Measurements from ENCODE around the gene RNF5. TPM values are rescaled to one million over a fixed set of nuclear protein-coding genes. Genes with fewer than 3 reads are reported as not detected.

Gene RNF5
- total and polyA plus RNA-seq, 10 of the 15 experiments (the other 5 are each of a cell fraction or from before 2014, with no cell fraction given) = 31.4 to 114 (median 62.8) TPM

DNA sequence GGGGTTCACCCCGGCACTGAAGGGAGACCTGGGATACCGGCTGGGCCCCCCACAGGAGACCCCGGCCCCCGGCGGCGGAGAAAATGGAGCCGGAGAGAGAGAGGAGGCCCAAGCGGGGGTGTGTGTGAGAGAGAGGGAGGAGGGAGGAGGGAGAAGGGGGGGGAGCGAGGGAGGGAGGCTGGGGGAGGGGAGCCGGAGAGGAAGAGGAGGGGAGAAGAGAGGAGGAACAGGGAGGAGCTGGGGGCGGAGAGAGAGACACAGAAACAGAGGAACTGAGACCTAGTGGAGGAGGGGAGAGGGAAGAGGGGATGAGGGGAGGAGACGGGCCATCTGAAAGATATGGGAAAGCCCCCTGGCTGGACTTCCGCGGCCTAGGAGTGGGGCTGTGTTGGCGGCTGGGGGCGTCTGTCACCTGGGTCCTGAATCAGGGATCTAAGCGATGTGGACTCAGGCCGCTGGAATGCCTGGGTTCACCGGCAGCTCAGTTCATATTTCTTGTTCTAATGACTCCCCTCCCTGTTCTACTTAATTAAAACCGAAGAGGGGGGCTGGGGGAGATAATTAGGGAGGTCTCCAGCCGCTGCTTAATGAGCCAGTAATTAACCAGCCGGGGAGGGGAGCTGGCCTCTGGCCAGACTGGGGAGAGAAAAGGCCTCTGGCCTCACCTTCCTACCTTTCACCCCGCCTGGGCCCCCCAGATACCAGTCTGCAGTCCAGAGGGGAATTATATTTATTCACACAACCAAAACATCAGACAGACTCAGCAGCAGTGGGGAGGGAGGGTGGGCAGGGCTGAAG lies 12.0 kb downstream of the RNF5 start, which contains the start of gene PBX2 (continued):
- TF ChIP-seq, protein P1, sequence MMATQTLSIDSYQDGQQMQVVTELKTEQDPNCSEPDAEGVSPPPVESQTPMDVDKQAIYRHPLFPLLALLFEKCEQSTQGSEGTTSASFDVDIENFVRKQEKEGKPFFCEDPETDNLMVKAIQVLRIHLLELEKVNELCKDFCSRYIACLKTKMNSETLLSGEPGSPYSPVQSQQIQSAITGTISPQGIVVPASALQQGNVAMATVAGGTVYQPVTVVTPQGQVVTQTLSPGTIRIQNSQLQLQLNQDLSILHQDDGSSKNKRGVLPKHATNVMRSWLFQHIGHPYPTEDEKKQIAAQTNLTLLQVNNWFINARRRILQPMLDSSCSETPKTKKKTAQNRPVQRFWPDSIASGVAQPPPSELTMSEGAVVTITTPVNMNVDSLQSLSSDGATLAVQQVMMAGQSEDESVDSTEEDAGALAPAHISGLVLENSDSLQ (IDR thresholded peaks at IDR 0.05) = peak; percentile 73
- TF ChIP-seq MYC (IDR thresholded peaks at IDR 0.05; ENCODE audit: insufficient read depth, insufficient read length, insufficient replicate concordance, low read length, severe bottlenecking) = no peak
- TF ChIP-seq, protein P2, sequence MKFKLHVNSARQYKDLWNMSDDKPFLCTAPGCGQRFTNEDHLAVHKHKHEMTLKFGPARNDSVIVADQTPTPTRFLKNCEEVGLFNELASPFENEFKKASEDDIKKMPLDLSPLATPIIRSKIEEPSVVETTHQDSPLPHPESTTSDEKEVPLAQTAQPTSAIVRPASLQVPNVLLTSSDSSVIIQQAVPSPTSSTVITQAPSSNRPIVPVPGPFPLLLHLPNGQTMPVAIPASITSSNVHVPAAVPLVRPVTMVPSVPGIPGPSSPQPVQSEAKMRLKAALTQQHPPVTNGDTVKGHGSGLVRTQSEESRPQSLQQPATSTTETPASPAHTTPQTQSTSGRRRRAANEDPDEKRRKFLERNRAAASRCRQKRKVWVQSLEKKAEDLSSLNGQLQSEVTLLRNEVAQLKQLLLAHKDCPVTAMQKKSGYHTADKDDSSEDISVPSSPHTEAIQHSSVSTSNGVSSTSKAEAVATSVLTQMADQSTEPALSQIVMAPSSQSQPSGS (IDR thresholded peaks at IDR 0.05; ENCODE audit: low read length) = no peak
- TF ChIP-seq RCOR1 (conservative IDR thresholded peaks at IDR 0.05; ENCODE audit: low read depth, low read length) = no peak
- no peak for TF ChIP-seq ZNF384 (IDR thresholded peaks at IDR 0.05; ENCODE audit: borderline replicate concordance, low read depth, low read length)
- TF ChIP-seq SIN3A (IDR thresholded peaks at IDR 0.05; ENCODE audit: low read depth, low read length) = peak; percentile 49; the same call in 1 of the 2 replicates
- TF ChIP-seq POLR2AphosphoS2 (IDR thresholded peaks at IDR 0.05; ENCODE audit: low read depth, low read length) = peak; percentile 70; the same call in 1 of the 2 replicates
- TF ChIP-seq BCL11A (IDR thresholded peaks at IDR 0.05; ENCODE audit: low read depth, low read length) = peak; percentile 51; the same call in 1 of the 2 replicates
- TF ChIP-seq, protein P3, sequence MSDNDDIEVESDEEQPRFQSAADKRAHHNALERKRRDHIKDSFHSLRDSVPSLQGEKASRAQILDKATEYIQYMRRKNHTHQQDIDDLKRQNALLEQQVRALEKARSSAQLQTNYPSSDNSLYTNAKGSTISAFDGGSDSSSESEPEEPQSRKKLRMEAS (IDR thresholded peaks at IDR 0.05; ENCODE audit: low read depth, low read length) = 0 out of 2 replicates have a peak, but pooled peaks have one; percentile 12
- TF ChIP-seq SMAD1 (IDR thresholded peaks at IDR 0.05; ENCODE audit: low read depth, partially characterized antibody) = peak; percentile 80
- peak; percentile 10; the same call in 1 of the 2 replicates for TF ChIP-seq CREM (IDR thresholded peaks at IDR 0.05; ENCODE audit: low read depth)
- TF ChIP-seq, protein P4, sequence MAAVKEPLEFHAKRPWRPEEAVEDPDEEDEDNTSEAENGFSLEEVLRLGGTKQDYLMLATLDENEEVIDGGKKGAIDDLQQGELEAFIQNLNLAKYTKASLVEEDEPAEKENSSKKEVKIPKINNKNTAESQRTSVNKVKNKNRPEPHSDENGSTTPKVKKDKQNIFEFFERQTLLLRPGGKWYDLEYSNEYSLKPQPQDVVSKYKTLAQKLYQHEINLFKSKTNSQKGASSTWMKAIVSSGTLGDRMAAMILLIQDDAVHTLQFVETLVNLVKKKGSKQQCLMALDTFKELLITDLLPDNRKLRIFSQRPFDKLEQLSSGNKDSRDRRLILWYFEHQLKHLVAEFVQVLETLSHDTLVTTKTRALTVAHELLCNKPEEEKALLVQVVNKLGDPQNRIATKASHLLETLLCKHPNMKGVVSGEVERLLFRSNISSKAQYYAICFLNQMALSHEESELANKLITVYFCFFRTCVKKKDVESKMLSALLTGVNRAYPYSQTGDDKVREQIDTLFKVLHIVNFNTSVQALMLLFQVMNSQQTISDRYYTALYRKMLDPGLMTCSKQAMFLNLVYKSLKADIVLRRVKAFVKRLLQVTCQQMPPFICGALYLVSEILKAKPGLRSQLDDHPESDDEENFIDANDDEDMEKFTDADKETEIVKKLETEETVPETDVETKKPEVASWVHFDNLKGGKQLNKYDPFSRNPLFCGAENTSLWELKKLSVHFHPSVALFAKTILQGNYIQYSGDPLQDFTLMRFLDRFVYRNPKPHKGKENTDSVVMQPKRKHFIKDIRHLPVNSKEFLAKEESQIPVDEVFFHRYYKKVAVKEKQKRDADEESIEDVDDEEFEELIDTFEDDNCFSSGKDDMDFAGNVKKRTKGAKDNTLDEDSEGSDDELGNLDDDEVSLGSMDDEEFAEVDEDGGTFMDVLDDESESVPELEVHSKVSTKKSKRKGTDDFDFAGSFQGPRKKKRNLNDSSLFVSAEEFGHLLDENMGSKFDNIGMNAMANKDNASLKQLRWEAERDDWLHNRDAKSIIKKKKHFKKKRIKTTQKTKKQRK (IDR thresholded peaks at IDR 0.05; ENCODE audit: low read depth, low read length) = no peak
- TF ChIP-seq, protein P5, sequence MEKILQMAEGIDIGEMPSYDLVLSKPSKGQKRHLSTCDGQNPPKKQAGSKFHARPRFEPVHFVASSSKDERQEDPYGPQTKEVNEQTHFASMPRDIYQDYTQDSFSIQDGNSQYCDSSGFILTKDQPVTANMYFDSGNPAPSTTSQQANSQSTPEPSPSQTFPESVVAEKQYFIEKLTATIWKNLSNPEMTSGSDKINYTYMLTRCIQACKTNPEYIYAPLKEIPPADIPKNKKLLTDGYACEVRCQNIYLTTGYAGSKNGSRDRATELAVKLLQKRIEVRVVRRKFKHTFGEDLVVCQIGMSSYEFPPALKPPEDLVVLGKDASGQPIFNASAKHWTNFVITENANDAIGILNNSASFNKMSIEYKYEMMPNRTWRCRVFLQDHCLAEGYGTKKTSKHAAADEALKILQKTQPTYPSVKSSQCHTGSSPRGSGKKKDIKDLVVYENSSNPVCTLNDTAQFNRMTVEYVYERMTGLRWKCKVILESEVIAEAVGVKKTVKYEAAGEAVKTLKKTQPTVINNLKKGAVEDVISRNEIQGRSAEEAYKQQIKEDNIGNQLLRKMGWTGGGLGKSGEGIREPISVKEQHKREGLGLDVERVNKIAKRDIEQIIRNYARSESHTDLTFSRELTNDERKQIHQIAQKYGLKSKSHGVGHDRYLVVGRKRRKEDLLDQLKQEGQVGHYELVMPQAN (conservative IDR thresholded peaks at IDR 0.05) = 0 out of 2 replicates have a peak, but pooled peaks have one; percentile 30
- peak; percentile 25; the same call in 1 of the 2 replicates for TF ChIP-seq TAF1 (IDR thresholded peaks at IDR 0.05; ENCODE audit: borderline replicate concordance, low read depth, low read length)
- peak; percentile 73; the same call in 1 of the 2 replicates for TF ChIP-seq PAX5 (IDR thresholded peaks at IDR 0.05; ENCODE audit: borderline replicate concordance, low read depth, low read length)
- TF ChIP-seq, protein P6, sequence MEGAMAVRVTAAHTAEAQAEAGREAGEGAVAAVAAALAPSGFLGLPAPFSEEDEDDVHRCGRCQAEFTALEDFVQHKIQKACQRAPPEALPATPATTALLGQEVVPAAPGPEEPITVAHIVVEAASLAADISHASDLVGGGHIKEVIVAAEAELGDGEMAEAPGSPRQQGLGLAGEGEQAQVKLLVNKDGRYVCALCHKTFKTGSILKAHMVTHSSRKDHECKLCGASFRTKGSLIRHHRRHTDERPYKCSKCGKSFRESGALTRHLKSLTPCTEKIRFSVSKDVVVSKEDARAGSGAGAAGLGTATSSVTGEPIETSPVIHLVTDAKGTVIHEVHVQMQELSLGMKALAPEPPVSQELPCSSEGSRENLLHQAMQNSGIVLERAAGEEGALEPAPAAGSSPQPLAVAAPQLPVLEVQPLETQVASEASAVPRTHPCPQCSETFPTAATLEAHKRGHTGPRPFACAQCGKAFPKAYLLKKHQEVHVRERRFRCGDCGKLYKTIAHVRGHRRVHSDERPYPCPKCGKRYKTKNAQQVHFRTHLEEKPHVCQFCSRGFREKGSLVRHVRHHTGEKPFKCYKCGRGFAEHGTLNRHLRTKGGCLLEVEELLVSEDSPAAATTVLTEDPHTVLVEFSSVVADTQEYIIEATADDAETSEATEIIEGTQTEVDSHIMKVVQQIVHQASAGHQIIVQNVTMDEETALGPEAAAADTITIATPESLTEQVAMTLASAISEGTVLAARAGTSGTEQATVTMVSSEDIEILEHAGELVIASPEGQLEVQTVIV (IDR thresholded peaks at IDR 0.05; ENCODE audit: borderline replicate concordance, partially characterized antibody) = peak; percentile 71
- 0 out of 2 replicates have a peak, but pooled peaks have one; percentile 40 for TF ChIP-seq CBFB (IDR thresholded peaks at IDR 0.05; ENCODE audit: low read depth)

Data from GM12878 (cell line).